Measurements from ENCODE around the gene SYNGR2.

GRCh38 chr17:78120971-78121800, 47.2 kb upstream of the SYNGR2 start:
- no peak for TF ChIP-seq CTCF (IDR thresholded peaks at IDR 0.05; ENCODE audit: borderline replicate concordance, extremely low read depth, low read length, poor library complexity, severe bottlenecking)
- no peak for TF ChIP-seq EZH2 (IDR thresholded peaks at IDR 0.05; ENCODE audit: borderline replicate concordance, low read depth, low read length, severe bottlenecking)
